K562 (cell line): ENCODE data around the gene SYN1. TPM values are rescaled to one million over a fixed set of nuclear protein-coding genes. Genes with fewer than 3 reads are reported as not detected.
A peak's percentile ranks its signal among the peaks of the same experiment; 100 is the strongest.

ENCODE experiments used
- CREM ChIP-seq: IDR thresholded peaks from 2 replicates; pipeline ENCODE4 v1.6.1; 2014; ENCODE audit warnings: antibody characterized with exemption, low read depth
- EGR1 ChIP-seq: fragments of 450-650 bp; conservative IDR thresholded peaks from 2 replicates; pipeline ENCODE4 v1.6.1; 2017; ENCODE audit warnings: mild to moderate bottlenecking
- ELF1 ChIP-seq: fragments of 200-800 bp; sonication (Bioruptor generic); IDR thresholded peaks from 2 replicates; pipeline ENCODE4 v1.6.1; 2016; ENCODE audit warnings: missing genetic modification characterization, missing compliant biosample characterization
- FOXK2 ChIP-seq, 2 experiments: fragments of 450-650 bp; IDR thresholded peaks in 1 of 2; conservative IDR thresholded peaks in 1 of 2; 2 replicates each; pipeline ENCODE4 v1.6.1; 2016; ENCODE audit warnings: low read depth in 2 of 2, mild to moderate bottlenecking in 1 of 2
- LCOR ChIP-seq: sonication (generic); formaldehyde crosslinking; IDR thresholded peaks from 2 replicates; pipeline ENCODE4 v1.8.0; 2022; ENCODE audit warnings: mild to moderate bottlenecking, missing genetic modification reagents
- NBN ChIP-seq: fragments of 450-650 bp; IDR thresholded peaks from 2 replicates; pipeline ENCODE4 v1.6.1; 2016; ENCODE audit warnings: low read depth, mild to moderate bottlenecking
- PML ChIP-seq: IDR thresholded peaks from 2 replicates; pipeline ENCODE4 v1.6.1; 2012; ENCODE audit warnings: low read length, inconsistent platforms
- SP1 ChIP-seq: sonication (generic); formaldehyde crosslinking; IDR thresholded peaks from 2 replicates; pipeline ENCODE4 v1.8.1; 2022; ENCODE audit warnings: mild to moderate bottlenecking, missing genetic modification reagents
- STAT5A ChIP-seq: IDR thresholded peaks from 2 replicates; pipeline ENCODE4 v1.6.1; 2012; ENCODE audit warnings: low read length, inconsistent platforms, borderline replicate concordance
- TFAP4 ChIP-seq: sonication (generic); formaldehyde crosslinking; IDR thresholded peaks from 2 replicates; pipeline ENCODE4 v1.8.0; 2022; ENCODE audit warnings: missing genetic modification reagents, mild to moderate bottlenecking, moderate library complexity, borderline replicate concordance
- polyA plus RNA-seq, 8 experiments: library from polyadenylated mRNA; depleted of rRNA in 4 of 8; stranded (reverse) in 5 of 8; unstranded in 3 of 8; fragments of >200 nt; fragmentation: Nextera tagmentation in 2 of 8; fragmentation: Illumina TruSeq in 1 of 8; extraction: Ambion mirVana in 2 of 8; extraction: Trizol in 1 of 8; gene quantifications; 2 replicates each; pipeline versions ENCODE4 v1.2.1 to v1.2.3, GENCODE V29; 2011 to 2014; ENCODE audit warnings: inconsistent platforms in 1 of 8, missing spikeins in 1 of 8
- total RNA-seq, 7 experiments: library from RNA; depleted of rRNA in 6 of 7; stranded (reverse); fragments of >200 nt in 6 of 7; fragmentation: Illumina TruSeq in 2 of 7; extraction: Trizol in 2 of 7; gene quantifications; 2 replicates each; pipeline versions ENCODE4 v1.2.1 to v1.2.3, GENCODE V29; 2011 to 2021; ENCODE audit warnings: low replicate concordance in 1 of 7
- TF ChIP-seq, protein P1 (sequence below): fragments of 250-450 bp; sonication (Bioruptor Pico); IDR thresholded peaks from 2 replicates; pipeline ENCODE4 v1.9.0; 2021; ENCODE audit warnings: mild to moderate bottlenecking, inconsistent platforms
- TF ChIP-seq, protein P2 (sequence below): conservative IDR thresholded peaks from 2 replicates; pipeline ENCODE4 v1.6.1; 2011; ENCODE audit warnings: low read depth, mild to moderate bottlenecking, low read length; ENCODE audit not compliant: control insufficient read depth
- TF ChIP-seq, protein P3 (sequence below): sonication (generic); formaldehyde crosslinking; IDR thresholded peaks from 2 replicates; pipeline ENCODE4 v1.9.0; 2022; ENCODE audit warnings: mild to moderate bottlenecking, missing genetic modification reagents
- TF ChIP-seq, protein P4 (sequence below): fragments of 450-650 bp; IDR thresholded peaks from 2 replicates; pipeline ENCODE4 v1.6.1; 2014; ENCODE audit warnings: low read depth, mild to moderate bottlenecking, moderate library complexity, borderline replicate concordance

The SYN1 gene
- total and polyA plus RNA-seq, 9 of the 15 experiments (the other 6 are each of a cell fraction or from before 2014, with no cell fraction given), result 0.01 to 0.28 (median 0.18) TPM; not detected in 2

DNA sequence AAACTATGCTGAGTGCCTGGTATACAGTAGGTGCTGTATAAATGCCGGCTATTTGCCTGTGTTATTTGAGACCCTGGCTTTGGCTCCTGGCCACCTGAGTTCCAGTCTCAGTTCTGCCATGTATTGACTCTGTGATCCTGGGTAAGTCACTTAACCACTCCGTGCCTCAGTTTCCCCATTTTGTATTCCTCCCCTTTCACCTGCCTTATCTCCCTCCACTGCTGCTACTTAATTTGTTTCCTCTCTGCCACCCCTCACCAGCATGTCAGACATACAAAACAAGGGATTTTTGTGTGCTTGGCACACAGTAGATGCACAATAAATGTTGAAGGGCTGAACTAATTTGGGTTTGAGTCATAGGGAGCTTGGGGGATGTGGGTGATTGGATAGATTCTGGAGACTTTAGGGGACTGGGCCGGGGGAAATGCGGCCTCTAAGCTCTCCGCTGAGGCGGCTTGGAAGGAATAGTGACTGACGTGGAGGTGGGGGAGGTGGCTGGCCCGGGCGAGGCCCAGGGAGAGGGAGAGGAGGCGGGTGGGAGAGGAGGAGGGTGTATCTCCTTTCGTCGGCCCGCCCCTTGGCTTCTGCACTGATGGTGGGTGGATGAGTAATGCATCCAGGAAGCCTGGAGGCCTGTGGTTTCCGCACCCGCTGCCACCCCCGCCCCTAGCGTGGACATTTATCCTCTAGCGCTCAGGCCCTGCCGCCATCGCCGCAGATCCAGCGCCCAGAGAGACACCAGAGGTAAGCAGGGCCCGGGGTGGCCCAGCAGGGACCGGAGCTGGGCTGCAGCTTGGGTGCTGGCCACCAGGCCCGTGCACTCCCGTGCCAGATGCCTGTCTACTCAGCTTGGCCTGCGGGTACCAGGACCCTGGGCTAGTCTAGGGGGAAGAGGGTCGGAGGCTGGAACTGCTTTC lies 37.7 kb downstream of the SYN1 start, which contains the start of gene TIMP1 (continued):
- TF ChIP-seq, protein P1, sequence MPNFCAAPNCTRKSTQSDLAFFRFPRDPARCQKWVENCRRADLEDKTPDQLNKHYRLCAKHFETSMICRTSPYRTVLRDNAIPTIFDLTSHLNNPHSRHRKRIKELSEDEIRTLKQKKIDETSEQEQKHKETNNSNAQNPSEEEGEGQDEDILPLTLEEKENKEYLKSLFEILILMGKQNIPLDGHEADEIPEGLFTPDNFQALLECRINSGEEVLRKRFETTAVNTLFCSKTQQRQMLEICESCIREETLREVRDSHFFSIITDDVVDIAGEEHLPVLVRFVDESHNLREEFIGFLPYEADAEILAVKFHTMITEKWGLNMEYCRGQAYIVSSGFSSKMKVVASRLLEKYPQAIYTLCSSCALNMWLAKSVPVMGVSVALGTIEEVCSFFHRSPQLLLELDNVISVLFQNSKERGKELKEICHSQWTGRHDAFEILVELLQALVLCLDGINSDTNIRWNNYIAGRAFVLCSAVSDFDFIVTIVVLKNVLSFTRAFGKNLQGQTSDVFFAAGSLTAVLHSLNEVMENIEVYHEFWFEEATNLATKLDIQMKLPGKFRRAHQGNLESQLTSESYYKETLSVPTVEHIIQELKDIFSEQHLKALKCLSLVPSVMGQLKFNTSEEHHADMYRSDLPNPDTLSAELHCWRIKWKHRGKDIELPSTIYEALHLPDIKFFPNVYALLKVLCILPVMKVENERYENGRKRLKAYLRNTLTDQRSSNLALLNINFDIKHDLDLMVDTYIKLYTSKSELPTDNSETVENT (CRISPR knock-in tag), result peak; percentile 72; the same call in 1 of the 2 replicates
- peak; percentile 71; the same call in 1 of the 2 replicates for TF ChIP-seq NBN
- TF ChIP-seq ELF1 (tag), result peak; percentile 70; the same call in 1 of the 2 replicates
- TF ChIP-seq, protein P2, sequence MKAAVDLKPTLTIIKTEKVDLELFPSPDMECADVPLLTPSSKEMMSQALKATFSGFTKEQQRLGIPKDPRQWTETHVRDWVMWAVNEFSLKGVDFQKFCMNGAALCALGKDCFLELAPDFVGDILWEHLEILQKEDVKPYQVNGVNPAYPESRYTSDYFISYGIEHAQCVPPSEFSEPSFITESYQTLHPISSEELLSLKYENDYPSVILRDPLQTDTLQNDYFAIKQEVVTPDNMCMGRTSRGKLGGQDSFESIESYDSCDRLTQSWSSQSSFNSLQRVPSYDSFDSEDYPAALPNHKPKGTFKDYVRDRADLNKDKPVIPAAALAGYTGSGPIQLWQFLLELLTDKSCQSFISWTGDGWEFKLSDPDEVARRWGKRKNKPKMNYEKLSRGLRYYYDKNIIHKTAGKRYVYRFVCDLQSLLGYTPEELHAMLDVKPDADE, result 0 out of 2 replicates have a peak, but pooled peaks have one; percentile 38
- peak; percentile 68 for TF ChIP-seq SP1
- TF ChIP-seq, protein P3, sequence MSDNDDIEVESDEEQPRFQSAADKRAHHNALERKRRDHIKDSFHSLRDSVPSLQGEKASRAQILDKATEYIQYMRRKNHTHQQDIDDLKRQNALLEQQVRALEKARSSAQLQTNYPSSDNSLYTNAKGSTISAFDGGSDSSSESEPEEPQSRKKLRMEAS, result peak; percentile 60
- peak; percentile 97 for TF ChIP-seq EGR1
- TF ChIP-seq CREM, result peak; percentile 67
- TF ChIP-seq, protein P4, sequence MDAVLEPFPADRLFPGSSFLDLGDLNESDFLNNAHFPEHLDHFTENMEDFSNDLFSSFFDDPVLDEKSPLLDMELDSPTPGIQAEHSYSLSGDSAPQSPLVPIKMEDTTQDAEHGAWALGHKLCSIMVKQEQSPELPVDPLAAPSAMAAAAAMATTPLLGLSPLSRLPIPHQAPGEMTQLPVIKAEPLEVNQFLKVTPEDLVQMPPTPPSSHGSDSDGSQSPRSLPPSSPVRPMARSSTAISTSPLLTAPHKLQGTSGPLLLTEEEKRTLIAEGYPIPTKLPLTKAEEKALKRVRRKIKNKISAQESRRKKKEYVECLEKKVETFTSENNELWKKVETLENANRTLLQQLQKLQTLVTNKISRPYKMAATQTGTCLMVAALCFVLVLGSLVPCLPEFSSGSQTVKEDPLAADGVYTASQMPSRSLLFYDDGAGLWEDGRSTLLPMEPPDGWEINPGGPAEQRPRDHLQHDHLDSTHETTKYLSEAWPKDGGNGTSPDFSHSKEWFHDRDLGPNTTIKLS, result peak; percentile 71; the same call in 1 of the 2 replicates
- peak; percentile 80 for TF ChIP-seq LCOR (CRISPR knock-in tag)
- peak; percentile 79 for TF ChIP-seq TFAP4 (CRISPR knock-in tag)
- 0 out of 2 replicates have a peak, but pooled peaks have one; percentile 15 for TF ChIP-seq PML
- 0 out of 2 replicates have a peak, but pooled peaks have one; percentile 3 for TF ChIP-seq STAT5A
- TF ChIP-seq FOXK2 (conservative IDR thresholded peaks at IDR 0.05 in 1 of 2, IDR thresholded peaks at IDR 0.05 in 1 of 2; ENCODE audit: low read depth in 2 of 2), result 0 out of 4 replicates have a peak, but pooled peaks have one; percentile 12 to 14
